NB4 (cell line): ENCODE measurements around the gene APOBEC3A.

Experiments
- MYC ChIP-seq: IDR thresholded peaks from 2 replicates; pipeline ENCODE4 v1.6.1; 2011; ENCODE audit warnings: low read depth, low read length
- POLR2A ChIP-seq: IDR thresholded peaks from 2 replicates; pipeline ENCODE4 v1.6.1; 2011; ENCODE audit warnings: mild to moderate bottlenecking; ENCODE audit not compliant: insufficient read length; ENCODE audit errors: extremely low read depth
- TF ChIP-seq, protein P1 (sequence below): IDR thresholded peaks from one replicate; pipeline ENCODE4 v1.5.1; 2012; ENCODE audit warnings: low read depth, low read length

DNA sequence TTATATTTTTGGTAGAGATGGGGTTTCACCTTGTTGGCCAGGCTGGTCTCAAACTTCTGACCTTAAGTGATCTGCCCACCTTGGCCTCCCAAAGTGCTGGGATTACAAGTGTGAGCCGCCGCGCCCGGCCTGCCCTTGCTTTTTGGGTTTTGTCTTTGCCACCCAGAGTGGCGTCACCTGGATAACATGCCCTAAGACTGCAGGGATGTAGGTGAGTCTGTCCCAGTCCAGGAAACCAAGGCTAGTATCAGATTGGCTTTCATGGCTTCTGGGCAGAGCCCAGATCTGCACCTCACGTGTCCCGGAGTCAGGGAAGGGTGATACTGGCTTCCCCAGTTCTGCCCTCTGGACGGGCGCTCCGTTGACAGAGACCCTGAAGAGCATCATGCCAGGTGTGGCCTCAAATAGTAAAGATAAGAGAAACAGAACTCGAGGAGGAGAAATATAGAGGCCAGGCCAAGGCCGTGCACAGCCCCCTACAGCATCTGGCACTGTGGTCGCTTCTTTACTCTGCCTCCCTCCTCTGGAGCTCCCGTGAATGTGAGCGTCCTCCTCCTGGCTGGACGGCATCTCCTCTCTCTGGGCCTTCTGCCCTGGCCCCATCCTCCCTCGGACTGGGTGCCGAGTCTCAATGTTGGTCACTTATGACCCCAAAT is 16.9 kb downstream of the APOBEC3A start:
- TF ChIP-seq, protein P1, sequence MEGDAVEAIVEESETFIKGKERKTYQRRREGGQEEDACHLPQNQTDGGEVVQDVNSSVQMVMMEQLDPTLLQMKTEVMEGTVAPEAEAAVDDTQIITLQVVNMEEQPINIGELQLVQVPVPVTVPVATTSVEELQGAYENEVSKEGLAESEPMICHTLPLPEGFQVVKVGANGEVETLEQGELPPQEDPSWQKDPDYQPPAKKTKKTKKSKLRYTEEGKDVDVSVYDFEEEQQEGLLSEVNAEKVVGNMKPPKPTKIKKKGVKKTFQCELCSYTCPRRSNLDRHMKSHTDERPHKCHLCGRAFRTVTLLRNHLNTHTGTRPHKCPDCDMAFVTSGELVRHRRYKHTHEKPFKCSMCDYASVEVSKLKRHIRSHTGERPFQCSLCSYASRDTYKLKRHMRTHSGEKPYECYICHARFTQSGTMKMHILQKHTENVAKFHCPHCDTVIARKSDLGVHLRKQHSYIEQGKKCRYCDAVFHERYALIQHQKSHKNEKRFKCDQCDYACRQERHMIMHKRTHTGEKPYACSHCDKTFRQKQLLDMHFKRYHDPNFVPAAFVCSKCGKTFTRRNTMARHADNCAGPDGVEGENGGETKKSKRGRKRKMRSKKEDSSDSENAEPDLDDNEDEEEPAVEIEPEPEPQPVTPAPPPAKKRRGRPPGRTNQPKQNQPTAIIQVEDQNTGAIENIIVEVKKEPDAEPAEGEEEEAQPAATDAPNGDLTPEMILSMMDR, result no peak
- TF ChIP-seq POLR2A (no peak), MYC (no peak)
